ENCODE measurements around the gene LY6G6F. TPM values are rescaled to one million over a fixed set of nuclear protein-coding genes. Genes with fewer than 3 reads are reported as not detected.
A peak's percentile ranks its signal among the peaks of the same experiment; 100 is the strongest.

LY6G6F gene
- total RNA-seq, 4 donors from 2014 or later, result not detected

DNA sequence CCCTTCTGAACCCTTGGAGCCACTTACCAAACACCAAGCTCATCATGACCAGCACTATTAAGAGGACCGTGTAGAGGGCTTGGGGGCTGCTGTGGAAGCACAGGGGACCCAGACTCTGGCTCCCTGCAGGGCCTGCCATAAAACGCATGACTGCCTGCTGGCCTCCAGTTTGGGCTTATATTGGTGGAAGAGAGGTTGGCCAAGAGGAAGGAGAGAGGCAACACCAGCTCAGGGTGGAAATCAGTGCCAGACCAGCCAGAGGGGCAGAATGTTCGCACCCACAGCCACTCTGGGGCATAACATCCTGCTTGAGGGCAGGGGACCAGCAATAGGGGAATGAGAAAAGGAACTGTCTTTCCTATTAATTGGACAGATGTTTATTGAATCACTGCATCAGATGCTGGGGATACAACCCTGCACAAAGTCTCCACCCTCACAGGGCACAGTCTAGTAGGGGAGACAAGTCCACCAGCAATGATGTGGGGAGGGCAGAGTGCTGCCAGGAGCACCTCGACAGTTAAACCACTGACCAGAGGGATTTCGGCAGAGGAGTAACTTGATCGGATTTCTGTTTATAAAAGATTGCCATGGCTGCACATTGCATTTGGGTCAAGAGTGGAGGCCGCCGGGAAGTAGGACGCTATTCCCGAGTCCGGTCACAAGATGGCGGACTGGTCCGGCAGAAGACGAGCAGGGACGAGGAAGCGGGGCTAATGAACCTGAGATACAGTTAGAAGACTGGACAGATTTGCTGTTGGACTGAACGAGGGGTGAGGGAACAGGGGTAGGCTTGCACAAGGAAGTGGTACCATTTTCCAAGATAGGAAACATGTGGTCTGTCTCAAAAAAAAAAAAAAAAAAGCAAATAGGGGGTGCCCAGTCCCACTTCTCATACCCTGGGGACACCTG is 26.2 kb upstream of the LY6G6F start, which contains the start of gene LY6G5C:
LY6G5C (minus strand) TSS at position 842 of the 909 bp plus-strand sequence; CDS start at position 148, 694 bp downstream.
- in situ Hi-C loops (cut with MboI; ENCODE audit: low sequenced_read_pairs in 4 of 4), result loop anchor here in 3 of 4 donors (5.0 to 25.0 kb wide), 3 partner anchors 87 to 282 kb away; partner anchors contain the start of genes DXO (in 1 of the 3), NELFE (in 1 of the 3) and SKIC2 (in 1 of the 3)
- Histone ChIP-seq H3K27ac (peak within 1 kb of the TSS; percentile 22 to 74 (median 56)), H3K27me3 (no peaks in the 10 kb centered on the region), H3K4me3 (peak within 1 kb of the TSS; percentile 43 to 85 (median 66)), H3K36me3 (peaks cover 0 to 9% of the 10 kb centered on the region in 2 donors), H3K9me3 (no peaks in the 10 kb centered on the region), H3K4me1 (peaks cover 13% of the 10 kb centered on the region in 2 donors)
- intact Hi-C loops (cut with DNase I; ENCODE audit: low total_unique reads), result loop anchor here (1.0 to 2.0 kb wide), 4 partner anchors 14 to 278 kb away; partner anchors contain the start of genes CSNK2B, NELFE and SKIC2
- DNase-seq (peak; percentile 77 to 82), ATAC-seq (peak; percentile 97)
- TF ChIP-seq, protein P1, sequence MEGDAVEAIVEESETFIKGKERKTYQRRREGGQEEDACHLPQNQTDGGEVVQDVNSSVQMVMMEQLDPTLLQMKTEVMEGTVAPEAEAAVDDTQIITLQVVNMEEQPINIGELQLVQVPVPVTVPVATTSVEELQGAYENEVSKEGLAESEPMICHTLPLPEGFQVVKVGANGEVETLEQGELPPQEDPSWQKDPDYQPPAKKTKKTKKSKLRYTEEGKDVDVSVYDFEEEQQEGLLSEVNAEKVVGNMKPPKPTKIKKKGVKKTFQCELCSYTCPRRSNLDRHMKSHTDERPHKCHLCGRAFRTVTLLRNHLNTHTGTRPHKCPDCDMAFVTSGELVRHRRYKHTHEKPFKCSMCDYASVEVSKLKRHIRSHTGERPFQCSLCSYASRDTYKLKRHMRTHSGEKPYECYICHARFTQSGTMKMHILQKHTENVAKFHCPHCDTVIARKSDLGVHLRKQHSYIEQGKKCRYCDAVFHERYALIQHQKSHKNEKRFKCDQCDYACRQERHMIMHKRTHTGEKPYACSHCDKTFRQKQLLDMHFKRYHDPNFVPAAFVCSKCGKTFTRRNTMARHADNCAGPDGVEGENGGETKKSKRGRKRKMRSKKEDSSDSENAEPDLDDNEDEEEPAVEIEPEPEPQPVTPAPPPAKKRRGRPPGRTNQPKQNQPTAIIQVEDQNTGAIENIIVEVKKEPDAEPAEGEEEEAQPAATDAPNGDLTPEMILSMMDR (IDR thresholded peaks at IDR 0.05 in 4 of 5, conservative IDR thresholded peaks at IDR 0.05 in 1 of 5), result peak; percentile 60 to 80 (median 76)
- TF ChIP-seq POLR2A (IDR thresholded peaks at IDR 0.05), result no peak

DNA sequence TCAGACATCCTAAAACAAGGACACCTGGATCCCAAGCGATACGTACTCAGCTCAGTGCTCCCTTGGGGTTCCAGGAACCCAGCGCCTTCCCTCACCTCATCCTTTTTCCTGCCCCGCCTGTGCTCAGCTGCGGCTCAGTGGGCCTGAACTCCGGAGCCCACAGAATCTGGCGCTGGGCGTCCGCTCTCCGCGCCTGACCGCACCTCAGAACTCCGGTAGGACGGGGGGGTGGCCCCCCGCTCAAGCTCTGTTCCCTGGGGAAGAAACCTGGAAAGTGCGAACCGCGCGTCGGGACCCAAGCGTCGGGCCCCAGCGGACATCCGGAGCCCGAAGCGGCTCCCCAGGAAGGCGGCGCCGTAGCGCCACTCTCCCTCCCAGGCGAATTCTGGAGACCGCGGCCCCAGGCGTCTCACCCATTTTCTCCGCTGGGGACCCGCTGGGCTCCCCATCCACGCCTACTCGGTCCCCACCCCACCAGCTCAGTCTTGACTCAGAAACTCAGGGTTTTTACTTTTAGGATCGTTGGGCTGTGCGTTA is 25.5 kb upstream of the LY6G6F start:
- in situ Hi-C loops (cut with MboI; ENCODE audit: low sequenced_read_pairs in 4 of 4), result loop anchor here in 3 of 4 donors (5.0 to 25.0 kb wide), 3 partner anchors 86 to 281 kb away; partner anchors contain the start of genes DXO (in 1 of the 3), NELFE (in 1 of the 3) and SKIC2 (in 1 of the 3)
- Histone ChIP-seq H3K4me3 (peak overlapping the region; percentile 43 to 85 (median 66)), H3K27me3 (no peaks in the 10 kb centered on the region), H3K9me3 (no peaks in the 10 kb centered on the region), H3K27ac (peak overlapping the region; percentile 17 to 74 (median 56)), H3K36me3 (peaks cover 0 to 14% of the 10 kb centered on the region in 2 donors), H3K4me1 (peaks cover 13% of the 10 kb centered on the region in 2 donors)
- TF ChIP-seq, protein P1 (IDR thresholded peaks at IDR 0.05 in 4 of 5, conservative IDR thresholded peaks at IDR 0.05 in 1 of 5), result no peak
- TF ChIP-seq POLR2A (IDR thresholded peaks at IDR 0.05), result no peak
- DNase-seq, result no peak
- intact Hi-C loops (cut with DNase I; ENCODE audit: low total_unique reads), result loop anchor here (2.0 kb wide), 1 partner anchor 278 kb away; the partner anchor contains the start of genes NELFE and SKIC2
- peak; percentile 39 to 45 for ATAC-seq

DNA sequence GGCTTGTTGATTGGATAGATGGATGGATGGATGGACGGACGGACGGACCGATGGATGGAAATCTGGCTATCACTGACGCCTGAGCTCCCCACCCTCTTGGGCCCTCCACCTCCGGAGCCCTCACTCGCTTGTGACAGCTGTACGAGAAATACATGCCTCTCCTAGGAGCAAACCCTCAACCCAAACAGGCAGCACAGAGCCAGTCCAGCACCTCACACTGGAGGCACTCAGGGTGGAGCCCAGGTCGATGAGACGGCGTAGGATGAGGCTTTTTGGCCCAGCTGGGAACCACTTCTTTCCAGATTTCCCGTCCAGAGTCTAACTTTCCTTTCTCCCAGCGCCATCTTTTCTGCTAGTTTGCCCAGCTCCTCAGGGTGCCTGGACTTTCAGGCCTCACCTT is 23.1 kb upstream of the LY6G6F start:
- in situ Hi-C loops (cut with MboI; ENCODE audit: low sequenced_read_pairs in 4 of 4), result loop anchor here in 3 of 4 donors (5.0 to 25.0 kb wide), 3 partner anchors 84 to 279 kb away; partner anchors contain the start of genes DXO (in 1 of the 3), NELFE (in 1 of the 3) and SKIC2 (in 1 of the 3)
- H3K9me3 ChIP-seq, result no peaks in the 10 kb centered on the region
- ATAC-seq, result no peak
- H3K4me3 ChIP-seq, result no peak overlapping the region
- peaks cover 0 to 38% of the 10 kb centered on the region in 2 donors for H3K36me3 ChIP-seq
- H3K27ac ChIP-seq, result no peak overlapping the region
- H3K27me3 ChIP-seq, result no peaks in the 10 kb centered on the region
- intact Hi-C loops (cut with DNase I; ENCODE audit: low total_unique reads), result no loop called here
- no peak for DNase-seq
- H3K4me1 ChIP-seq, result peaks cover 13% of the 10 kb centered on the region in 2 donors
- TF ChIP-seq POLR2A (IDR thresholded peaks at IDR 0.05), result no peak
- TF ChIP-seq, protein P1 (IDR thresholded peaks at IDR 0.05 in 4 of 5, conservative IDR thresholded peaks at IDR 0.05 in 1 of 5), result no peak

DNA sequence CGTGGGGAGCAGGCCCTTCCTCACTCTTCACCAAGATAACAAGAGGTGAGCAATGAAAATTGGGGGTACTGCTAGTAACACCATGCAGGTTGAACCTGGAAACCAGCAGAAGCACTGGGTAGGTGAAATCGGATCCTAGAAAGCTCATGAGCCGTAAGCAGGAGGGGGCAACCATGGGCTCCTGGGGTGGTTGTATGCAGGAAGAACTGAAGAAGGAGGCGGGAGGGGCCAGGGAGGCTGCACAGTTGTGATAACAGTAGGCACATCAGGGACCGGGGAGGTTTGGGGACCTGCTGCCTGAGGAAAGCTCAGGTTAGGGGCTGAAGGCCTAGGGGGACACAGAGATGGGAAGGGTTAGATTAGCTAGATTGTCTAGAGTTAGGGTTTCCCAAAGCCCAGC is 20.2 kb upstream of the LY6G6F start:
- ATAC-seq (no peak), DNase-seq (no peak)
- no peaks in the 10 kb centered on the region for H3K27me3 ChIP-seq
- intact Hi-C loops (cut with DNase I; ENCODE audit: low total_unique reads), result no loop called here
- peaks cover under 1 to 2% of the 10 kb centered on the region in 2 donors for H3K4me1 ChIP-seq
- TF ChIP-seq, protein P1 (IDR thresholded peaks at IDR 0.05 in 4 of 5, conservative IDR thresholded peaks at IDR 0.05 in 1 of 5), result no peak
- TF ChIP-seq POLR2A (IDR thresholded peaks at IDR 0.05), result no peak
- H3K36me3 ChIP-seq, result peaks cover 0 to 67% of the 10 kb centered on the region in 2 donors
- H3K27ac ChIP-seq, result no peak overlapping the region
- no peak overlapping the region for H3K4me3 ChIP-seq
- in situ Hi-C loops (cut with MboI; ENCODE audit: low sequenced_read_pairs in 4 of 4), result loop anchor here in 2 of 4 donors (5.0 to 25.0 kb wide), 3 partner anchors 86 to 276 kb away; partner anchors contain the start of genes DXO (in 1 of the 2), NELFE (in 1 of the 2) and SKIC2 (in 1 of the 2)
- H3K9me3 ChIP-seq, result no peaks in the 10 kb centered on the region

Measured in gastrocnemius medialis (tissue), 4 donors.